Stimulated activated naive CD8-positive, alpha-beta T cell treated with anti-CD3 and anti-CD28 coated beads, Interleukin-15, amount 100 ng/mL, for 72 hours (primary cell): ENCODE measurements around the gene MTCL3.
"Not testable (repeated sequence)": the region's sequence is repeated elsewhere in the genome, so short reads cannot be mapped to it uniquely, and the experiment has no call there.

Source experiments
- ATAC-seq: fragments of 150-1000 bp; cut with Tn5 transposase; 2 replicates; pipeline ENCODE4 v1.10.0; 2021; ENCODE audit warnings: mild to moderate bottlenecking, moderate library complexity
- DNase-seq, 2 donors: peaks; one replicate each; pipeline ENCODE4 v3.0.0; 2021 to 2022
- H3K27ac Mint-ChIP-seq, 2 donors: one replicate each; pipeline ENCODE4 v1.8.0; 2022; ENCODE audit warnings: mild to moderate bottlenecking in 2 of 2, mixed read lengths in 2 of 2, moderate library complexity in 2 of 2
- H3K27me3 Mint-ChIP-seq: one replicate; pipeline ENCODE4 v1.8.0; 2022; ENCODE audit warnings: mixed read lengths
- H3K4me1 Mint-ChIP-seq: one replicate; pipeline ENCODE4 v1.8.0; 2022; ENCODE audit warnings: mild to moderate bottlenecking, mixed read lengths
- H3K4me3 Mint-ChIP-seq, 2 donors: one replicate each; pipeline ENCODE4 v1.8.0; 2022; ENCODE audit warnings: mild to moderate bottlenecking in 2 of 2, mixed read lengths in 2 of 2, moderate library complexity in 1 of 2
- H3K9me3 Mint-ChIP-seq, 2 donors: one replicate each; pipeline ENCODE4 v1.8.0; 2022; ENCODE audit warnings: mixed read lengths in 2 of 2

The MTCL3 gene

DNA sequence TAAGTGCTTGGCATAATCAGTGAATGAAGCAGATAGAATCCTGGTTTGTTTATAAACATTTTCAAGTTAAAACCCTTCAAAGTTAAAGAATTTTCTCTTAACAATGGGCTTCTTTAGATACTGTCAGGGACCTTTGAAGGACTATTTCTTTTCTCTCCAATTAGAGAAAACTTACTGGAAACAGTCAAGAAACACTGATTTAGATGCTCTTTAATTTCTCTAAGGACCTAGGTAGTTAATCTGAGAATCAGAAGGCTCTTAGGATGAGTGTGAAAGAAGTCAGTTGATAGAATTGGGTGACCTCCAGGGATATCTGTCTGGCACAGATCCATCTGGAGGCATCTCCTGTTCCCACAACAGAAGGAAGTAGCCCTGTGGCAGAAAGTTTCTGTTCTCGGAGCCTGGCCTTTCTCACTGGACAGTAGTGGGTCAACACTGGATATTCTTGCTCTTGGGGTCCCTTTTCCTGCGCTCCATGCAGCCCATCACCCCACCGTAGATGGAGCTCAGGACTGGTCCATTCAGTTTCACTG is 82.5 kb downstream of the MTCL3 start:
- no peak for DNase-seq
- Mint-ChIP-seq H3K27ac (no peak overlapping the region), H3K27me3 (peaks cover 15% of the 10 kb centered on the region), H3K4me1 (no peaks in the 10 kb centered on the region), H3K9me3 (no peaks in the 10 kb centered on the region), H3K4me3 (no peak overlapping the region)
- no peak for ATAC-seq

- no peaks in the 10 kb centered on the region for H3K4me1 Mint-ChIP-seq
- DNase-seq: no peak
- no peak for ATAC-seq
- H3K4me3 Mint-ChIP-seq: no peak overlapping the region
- H3K9me3 Mint-ChIP-seq: no peaks in the 10 kb centered on the region
- H3K27me3 Mint-ChIP-seq: peaks cover 11% of the 10 kb centered on the region
- H3K27ac Mint-ChIP-seq: no peak overlapping the region
Measured at GRCh38 chr6:127435626-127436220, 83.4 kb downstream of the MTCL3 start.

- Mint-ChIP-seq H3K4me3 (no peak overlapping the region), H3K27ac (no peak overlapping the region), H3K9me3 (no peaks in the 10 kb centered on the region), H3K27me3 (peaks cover 7% of the 10 kb centered on the region), H3K4me1 (no peaks in the 10 kb centered on the region)
- ATAC-seq: no peak
- DNase-seq: no peak
Measured at GRCh38 chr6:127434651-127435050, 84.5 kb downstream of the MTCL3 start.

DNA sequence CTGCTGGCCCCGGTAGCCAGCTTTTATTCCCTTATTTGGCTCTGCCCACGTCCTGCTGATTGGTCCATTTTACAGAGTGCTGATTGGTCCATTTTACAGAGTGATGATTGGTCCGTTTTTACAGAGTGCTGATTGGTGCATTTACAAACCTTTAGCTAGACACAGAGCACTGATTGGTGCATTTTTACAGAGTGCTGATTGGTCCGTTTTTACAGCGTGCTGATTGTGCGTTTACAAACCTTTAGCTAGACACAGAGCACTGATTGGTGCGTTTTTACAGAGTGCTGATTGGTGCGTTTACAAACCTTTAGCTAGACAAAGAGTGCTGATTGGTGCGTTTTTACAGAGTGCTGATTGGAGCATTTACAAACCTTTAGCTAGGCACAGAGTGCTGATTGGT is 90.6 kb downstream of the MTCL3 start:
- not testable (repeated sequence) for DNase-seq, ATAC-seq, H3K4me3 Mint-ChIP-seq, H3K9me3 Mint-ChIP-seq, H3K27ac Mint-ChIP-seq, H3K4me1 Mint-ChIP-seq, H3K27me3 Mint-ChIP-seq

DNA sequence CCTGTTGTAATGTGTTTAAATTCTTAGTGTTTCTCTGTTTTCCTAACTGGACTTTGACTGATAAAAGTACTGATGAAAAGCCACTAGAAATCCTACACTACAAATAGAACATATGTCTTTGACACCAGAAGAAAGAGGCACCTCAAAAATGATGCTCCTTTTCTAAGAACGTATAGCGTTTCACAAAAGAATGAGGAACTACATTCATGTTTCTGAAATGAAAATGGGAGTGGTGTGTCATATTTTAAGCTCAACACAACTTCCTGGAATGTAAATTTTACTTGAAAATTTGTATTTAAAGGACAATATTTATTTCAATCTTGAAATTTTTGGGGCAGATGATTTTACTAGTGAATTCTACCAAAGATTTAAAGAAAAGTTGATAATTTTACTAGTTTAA is 95.2 kb downstream of the MTCL3 start:
- H3K27ac Mint-ChIP-seq: peak overlapping the region in 1 of 2 donors; percentile 94

More for the DNA sequence above, 95.2 kb downstream of the MTCL3 start:
- no peak overlapping the region for H3K4me3 Mint-ChIP-seq
- DNase-seq (no peak), ATAC-seq (no peak)
- H3K4me1 Mint-ChIP-seq: peaks cover 21% of the 10 kb centered on the region
- H3K27me3 Mint-ChIP-seq: no peaks in the 10 kb centered on the region
- peaks cover 0 to 6% of the 10 kb centered on the region in 2 donors for H3K9me3 Mint-ChIP-seq
